ENCODE data around the gene GGA3.

- TF ChIP-seq CTCF (IDR thresholded peaks at IDR 0.05; ENCODE audit: low read depth, low read length, poor library complexity, severe bottlenecking) (no peak), EZH2phosphoT487 (IDR thresholded peaks at IDR 0.05; ENCODE audit: borderline replicate concordance, low read length) (no peak)
These were observed 56.2 kb downstream of the GGA3 start, which contains the start of gene NUP85 for GRCh38 chr17:75205037-75205792.
